SK-N-SH treated with all-trans-retinoic acid at 6 μM for 48 hours (cell line): ENCODE data around the gene CAB39L.

Experiments
- ATAC-seq: fragments of 200-7000 bp; cut with Tn5 transposase; 3 replicates; pipeline ENCODE4 v1.9.1; 2020; ENCODE audit warnings: mild to moderate bottlenecking, moderate library complexity
- ARNTL ChIP-seq: fragments of 450-650 bp; formaldehyde crosslinking; IDR thresholded peaks from 2 replicates; pipeline ENCODE4 v1.5.0; 2020; ENCODE audit warnings: low read depth, mild to moderate bottlenecking, moderate library complexity, borderline replicate concordance
- BACH2 ChIP-seq: fragments of 250-450 bp; sonication (Bioruptor Pico); IDR thresholded peaks from 2 replicates; pipeline ENCODE4 v1.9.0; 2021; ENCODE audit warnings: mild to moderate bottlenecking, borderline replicate concordance
- CSDC2 ChIP-seq: fragments of 250-450 bp; sonication (Bioruptor Pico); IDR thresholded peaks from 2 replicates; pipeline ENCODE4 v1.5.0; 2020; ENCODE audit warnings: mild to moderate bottlenecking, moderate library complexity
- ESRRG ChIP-seq: fragments of 250-450 bp; sonication (Bioruptor Pico); IDR thresholded peaks from 2 replicates; pipeline ENCODE4 v1.6.1; 2021; ENCODE audit warnings: mild to moderate bottlenecking
- GLIS3 ChIP-seq: fragments of 250-450 bp; sonication (Bioruptor Pico); IDR thresholded peaks from 2 replicates; pipeline ENCODE4 v1.5.0; 2020; ENCODE audit warnings: mild to moderate bottlenecking, moderate library complexity
- ISL1 ChIP-seq: fragments of 250-450 bp; sonication (Bioruptor Pico); IDR thresholded peaks from 2 replicates; pipeline ENCODE4 v2.1.2; 2022; ENCODE audit warnings: mild to moderate bottlenecking, moderate library complexity
- OSR1 ChIP-seq: fragments of 250-450 bp; sonication (Bioruptor Pico); IDR thresholded peaks from 2 replicates; pipeline ENCODE4 v1.8.0; 2022; ENCODE audit warnings: moderate library complexity, mild to moderate bottlenecking, inconsistent platforms
- PPARA ChIP-seq: fragments of 250-450 bp; sonication (Bioruptor Pico); IDR thresholded peaks from 2 replicates; pipeline ENCODE4 v1.5.0; 2020; ENCODE audit warnings: mild to moderate bottlenecking, borderline replicate concordance
- RARB ChIP-seq: fragments of 250-450 bp; sonication (Bioruptor Pico); IDR thresholded peaks from 2 replicates; pipeline ENCODE4 v1.8.0; 2021; ENCODE audit warnings: mild to moderate bottlenecking, moderate library complexity
- SNAI2 ChIP-seq: fragments of 250-450 bp; sonication (Bioruptor Pico); IDR thresholded peaks from 2 replicates; pipeline ENCODE4 v1.5.0; 2020; ENCODE audit warnings: mild to moderate bottlenecking, moderate library complexity
- TCF4 ChIP-seq: fragments of 250-450 bp; sonication (Bioruptor Pico); IDR thresholded peaks from 2 replicates; pipeline ENCODE4 v1.8.0; 2021; ENCODE audit warnings: mild to moderate bottlenecking, moderate library complexity, borderline replicate concordance
- TOX ChIP-seq: fragments of 250-450 bp; sonication (Bioruptor Pico); IDR thresholded peaks from 2 replicates; pipeline ENCODE4 v1.8.0; 2021; ENCODE audit warnings: mild to moderate bottlenecking, moderate library complexity, borderline replicate concordance
- ZC3H10 ChIP-seq: fragments of 250-450 bp; sonication (Bioruptor Pico); IDR thresholded peaks from 2 replicates; pipeline ENCODE4 v1.5.1; 2021; ENCODE audit warnings: mild to moderate bottlenecking, moderate library complexity
- ZFP3 ChIP-seq: fragments of 250-450 bp; sonication (Bioruptor Pico); IDR thresholded peaks from 2 replicates; pipeline ENCODE4 v1.5.0; 2020; ENCODE audit warnings: mild to moderate bottlenecking, moderate library complexity
- ZFP30 ChIP-seq: fragments of 450-650 bp; formaldehyde crosslinking; IDR thresholded peaks from 2 replicates; pipeline ENCODE4 v1.5.0; 2022; ENCODE audit warnings: mild to moderate bottlenecking, moderate library complexity
- ZNF565 ChIP-seq: fragments of 450-650 bp; formaldehyde crosslinking; conservative IDR thresholded peaks from 2 replicates; pipeline ENCODE4 v1.5.0; 2020; ENCODE audit warnings: low read depth, mild to moderate bottlenecking, moderate library complexity
- ZNF70 ChIP-seq: fragments of 450-650 bp; formaldehyde crosslinking; IDR thresholded peaks from 2 replicates; pipeline ENCODE4 v1.5.0; 2020; ENCODE audit warnings: mild to moderate bottlenecking, moderate library complexity
- ZNF8 ChIP-seq: fragments of 450-650 bp; formaldehyde crosslinking; IDR thresholded peaks from 2 replicates; pipeline ENCODE4 v1.5.0; 2020; ENCODE audit warnings: mild to moderate bottlenecking, moderate library complexity
- TF ChIP-seq, protein P1 (sequence below): fragments of 250-450 bp; sonication (Bioruptor Pico); IDR thresholded peaks from 2 replicates; pipeline ENCODE4 v1.5.0; 2020; ENCODE audit warnings: mild to moderate bottlenecking, moderate library complexity
- TF ChIP-seq, protein P2 (sequence below): fragments of 250-450 bp; sonication (Bioruptor Pico); IDR thresholded peaks from 2 replicates; pipeline ENCODE4 v1.8.0; 2021; ENCODE audit warnings: low read depth, mild to moderate bottlenecking, moderate library complexity, borderline replicate concordance
- TF ChIP-seq, protein P3 (sequence below): fragments of 250-450 bp; sonication (Bioruptor Pico); IDR thresholded peaks from 2 replicates; pipeline ENCODE4 v1.8.0; 2020; ENCODE audit warnings: mild to moderate bottlenecking, moderate library complexity, borderline replicate concordance
- TF ChIP-seq, protein P4 (sequence below): fragments of 250-450 bp; sonication (Bioruptor Pico); IDR thresholded peaks from 2 replicates; pipeline ENCODE4 v1.5.1; 2020; ENCODE audit warnings: low read depth, mild to moderate bottlenecking, moderate library complexity
- TF ChIP-seq, protein P5 (sequence below): fragments of 250-450 bp; sonication (Bioruptor Pico); IDR thresholded peaks from 2 replicates; pipeline ENCODE4 v1.5.1; 2021; ENCODE audit warnings: mild to moderate bottlenecking, moderate library complexity

Gene CAB39L

DNA sequence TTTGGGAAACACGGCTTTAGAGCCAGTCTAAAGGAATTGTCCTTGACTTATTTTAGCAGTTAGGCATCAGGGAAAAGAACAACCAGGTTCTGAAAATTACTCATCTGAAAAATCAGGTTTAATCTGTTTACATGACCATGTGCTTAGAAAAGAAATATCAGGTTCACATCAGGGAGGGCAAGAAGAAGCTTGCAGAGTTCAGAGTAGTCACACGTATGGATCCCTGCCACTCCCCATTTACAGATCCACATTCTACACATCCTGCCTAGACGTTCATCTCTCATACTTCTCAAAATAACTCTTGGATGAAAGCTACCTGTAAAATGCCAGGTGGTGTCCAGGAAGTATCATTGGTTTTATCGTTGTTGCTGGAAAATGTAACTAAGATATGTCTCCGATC is 37.9 kb upstream of the CAB39L start:
- TF ChIP-seq ZFP30 (CRISPR knock-in tag) (no peak), OSR1 (CRISPR knock-in tag) (no peak), ESRRG (CRISPR knock-in tag) (no peak), RARB (CRISPR knock-in tag) (no peak), ISL1 (no peak), ARNTL (no peak), GLIS3 (no peak), ZNF8 (CRISPR knock-in tag) (no peak), TCF4 (CRISPR knock-in tag) (no peak), PPARA (CRISPR knock-in tag) (no peak), BACH2 (CRISPR knock-in tag) (no peak), ZC3H10 (CRISPR knock-in tag) (no peak)
- TF ChIP-seq, protein P1, sequence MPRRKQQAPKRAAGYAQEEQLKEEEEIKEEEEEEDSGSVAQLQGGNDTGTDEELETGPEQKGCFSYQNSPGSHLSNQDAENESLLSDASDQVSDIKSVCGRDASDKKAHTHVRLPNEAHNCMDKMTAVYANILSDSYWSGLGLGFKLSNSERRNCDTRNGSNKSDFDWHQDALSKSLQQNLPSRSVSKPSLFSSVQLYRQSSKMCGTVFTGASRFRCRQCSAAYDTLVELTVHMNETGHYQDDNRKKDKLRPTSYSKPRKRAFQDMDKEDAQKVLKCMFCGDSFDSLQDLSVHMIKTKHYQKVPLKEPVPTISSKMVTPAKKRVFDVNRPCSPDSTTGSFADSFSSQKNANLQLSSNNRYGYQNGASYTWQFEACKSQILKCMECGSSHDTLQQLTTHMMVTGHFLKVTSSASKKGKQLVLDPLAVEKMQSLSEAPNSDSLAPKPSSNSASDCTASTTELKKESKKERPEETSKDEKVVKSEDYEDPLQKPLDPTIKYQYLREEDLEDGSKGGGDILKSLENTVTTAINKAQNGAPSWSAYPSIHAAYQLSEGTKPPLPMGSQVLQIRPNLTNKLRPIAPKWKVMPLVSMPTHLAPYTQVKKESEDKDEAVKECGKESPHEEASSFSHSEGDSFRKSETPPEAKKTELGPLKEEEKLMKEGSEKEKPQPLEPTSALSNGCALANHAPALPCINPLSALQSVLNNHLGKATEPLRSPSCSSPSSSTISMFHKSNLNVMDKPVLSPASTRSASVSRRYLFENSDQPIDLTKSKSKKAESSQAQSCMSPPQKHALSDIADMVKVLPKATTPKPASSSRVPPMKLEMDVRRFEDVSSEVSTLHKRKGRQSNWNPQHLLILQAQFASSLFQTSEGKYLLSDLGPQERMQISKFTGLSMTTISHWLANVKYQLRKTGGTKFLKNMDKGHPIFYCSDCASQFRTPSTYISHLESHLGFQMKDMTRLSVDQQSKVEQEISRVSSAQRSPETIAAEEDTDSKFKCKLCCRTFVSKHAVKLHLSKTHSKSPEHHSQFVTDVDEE (CRISPR knock-in tag), result no peak
- TF ChIP-seq, protein P2, sequence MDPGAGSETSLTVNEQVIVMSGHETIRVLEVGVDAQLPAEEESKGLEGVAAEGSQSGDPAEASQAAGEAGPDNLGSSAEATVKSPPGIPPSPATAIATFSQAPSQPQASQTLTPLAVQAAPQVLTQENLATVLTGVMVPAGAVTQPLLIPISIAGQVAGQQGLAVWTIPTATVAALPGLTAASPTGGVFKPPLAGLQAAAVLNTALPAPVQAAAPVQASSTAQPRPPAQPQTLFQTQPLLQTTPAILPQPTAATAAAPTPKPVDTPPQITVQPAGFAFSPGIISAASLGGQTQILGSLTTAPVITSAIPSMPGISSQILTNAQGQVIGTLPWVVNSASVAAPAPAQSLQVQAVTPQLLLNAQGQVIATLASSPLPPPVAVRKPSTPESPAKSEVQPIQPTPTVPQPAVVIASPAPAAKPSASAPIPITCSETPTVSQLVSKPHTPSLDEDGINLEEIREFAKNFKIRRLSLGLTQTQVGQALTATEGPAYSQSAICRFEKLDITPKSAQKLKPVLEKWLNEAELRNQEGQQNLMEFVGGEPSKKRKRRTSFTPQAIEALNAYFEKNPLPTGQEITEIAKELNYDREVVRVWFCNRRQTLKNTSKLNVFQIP (CRISPR knock-in tag), result no peak
- TF ChIP-seq, protein P3, sequence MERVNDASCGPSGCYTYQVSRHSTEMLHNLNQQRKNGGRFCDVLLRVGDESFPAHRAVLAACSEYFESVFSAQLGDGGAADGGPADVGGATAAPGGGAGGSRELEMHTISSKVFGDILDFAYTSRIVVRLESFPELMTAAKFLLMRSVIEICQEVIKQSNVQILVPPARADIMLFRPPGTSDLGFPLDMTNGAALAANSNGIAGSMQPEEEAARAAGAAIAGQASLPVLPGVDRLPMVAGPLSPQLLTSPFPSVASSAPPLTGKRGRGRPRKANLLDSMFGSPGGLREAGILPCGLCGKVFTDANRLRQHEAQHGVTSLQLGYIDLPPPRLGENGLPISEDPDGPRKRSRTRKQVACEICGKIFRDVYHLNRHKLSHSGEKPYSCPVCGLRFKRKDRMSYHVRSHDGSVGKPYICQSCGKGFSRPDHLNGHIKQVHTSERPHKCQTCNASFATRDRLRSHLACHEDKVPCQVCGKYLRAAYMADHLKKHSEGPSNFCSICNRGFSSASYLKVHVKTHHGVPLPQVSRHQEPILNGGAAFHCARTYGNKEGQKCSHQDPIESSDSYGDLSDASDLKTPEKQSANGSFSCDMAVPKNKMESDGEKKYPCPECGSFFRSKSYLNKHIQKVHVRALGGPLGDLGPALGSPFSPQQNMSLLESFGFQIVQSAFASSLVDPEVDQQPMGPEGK, result no peak
- ATAC-seq, result no peak

DNA sequence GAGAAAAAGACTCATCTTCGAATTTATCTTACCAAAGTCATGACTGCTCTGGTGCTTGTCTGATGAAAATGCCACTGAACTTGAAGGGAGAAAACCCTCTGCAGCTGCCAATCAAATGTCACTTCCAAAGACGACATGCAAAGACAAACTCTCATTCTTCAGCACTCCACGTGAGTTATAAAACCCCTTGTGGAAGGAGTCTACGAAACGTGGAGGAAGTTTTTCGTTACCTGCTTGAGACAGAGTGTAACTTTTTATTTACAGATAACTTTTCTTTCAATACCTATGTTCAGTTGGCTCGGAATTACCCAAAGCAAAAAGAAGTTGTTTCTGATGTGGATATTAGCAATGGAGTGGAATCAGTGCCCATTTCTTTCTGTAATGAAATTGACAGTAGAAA is 32.7 kb upstream of the CAB39L start:
- no peak for ATAC-seq
- TF ChIP-seq ARNTL (no peak), ZFP30 (CRISPR knock-in tag) (no peak), PPARA (CRISPR knock-in tag) (no peak), BACH2 (CRISPR knock-in tag) (no peak), RARB (CRISPR knock-in tag) (no peak), OSR1 (CRISPR knock-in tag) (no peak), ZFP3 (CRISPR knock-in tag) (no peak)
- TF ChIP-seq, protein P4, sequence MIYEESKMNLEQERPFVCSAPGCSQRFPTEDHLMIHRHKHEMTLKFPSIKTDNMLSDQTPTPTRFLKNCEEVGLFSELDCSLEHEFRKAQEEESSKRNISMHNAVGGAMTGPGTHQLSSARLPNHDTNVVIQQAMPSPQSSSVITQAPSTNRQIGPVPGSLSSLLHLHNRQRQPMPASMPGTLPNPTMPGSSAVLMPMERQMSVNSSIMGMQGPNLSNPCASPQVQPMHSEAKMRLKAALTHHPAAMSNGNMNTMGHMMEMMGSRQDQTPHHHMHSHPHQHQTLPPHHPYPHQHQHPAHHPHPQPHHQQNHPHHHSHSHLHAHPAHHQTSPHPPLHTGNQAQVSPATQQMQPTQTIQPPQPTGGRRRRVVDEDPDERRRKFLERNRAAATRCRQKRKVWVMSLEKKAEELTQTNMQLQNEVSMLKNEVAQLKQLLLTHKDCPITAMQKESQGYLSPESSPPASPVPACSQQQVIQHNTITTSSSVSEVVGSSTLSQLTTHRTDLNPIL (CRISPR knock-in tag), result no peak
- TF ChIP-seq, protein P2 (CRISPR knock-in tag), result no peak

DNA sequence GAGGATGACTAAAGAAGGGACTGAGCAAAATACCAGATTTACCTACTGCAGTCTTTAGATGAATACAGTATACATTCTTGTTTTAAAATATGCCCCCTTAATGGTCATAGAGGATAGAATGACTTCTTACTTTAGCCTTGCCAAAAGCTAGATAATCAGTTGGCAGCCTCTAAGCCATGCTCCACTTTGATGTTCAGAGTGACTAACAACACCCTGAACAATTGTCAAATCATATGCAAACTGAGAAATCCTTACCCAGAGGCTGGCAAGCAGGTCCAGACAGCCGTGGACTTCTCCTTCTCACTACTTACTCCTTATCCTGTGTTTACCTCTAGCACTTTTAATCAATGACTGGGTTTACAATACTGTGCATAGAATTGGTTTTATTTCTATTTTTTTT is 28.3 kb upstream of the CAB39L start:
- ATAC-seq, result no peak
- TF ChIP-seq TOX (CRISPR knock-in tag), result no peak
- no peak for TF ChIP-seq BACH2 (CRISPR knock-in tag)
- no peak for TF ChIP-seq ZFP3 (CRISPR knock-in tag)
- TF ChIP-seq RARB (CRISPR knock-in tag), result no peak
- no peak for TF ChIP-seq PPARA (CRISPR knock-in tag)
- no peak for TF ChIP-seq ARNTL
- TF ChIP-seq, protein P5, sequence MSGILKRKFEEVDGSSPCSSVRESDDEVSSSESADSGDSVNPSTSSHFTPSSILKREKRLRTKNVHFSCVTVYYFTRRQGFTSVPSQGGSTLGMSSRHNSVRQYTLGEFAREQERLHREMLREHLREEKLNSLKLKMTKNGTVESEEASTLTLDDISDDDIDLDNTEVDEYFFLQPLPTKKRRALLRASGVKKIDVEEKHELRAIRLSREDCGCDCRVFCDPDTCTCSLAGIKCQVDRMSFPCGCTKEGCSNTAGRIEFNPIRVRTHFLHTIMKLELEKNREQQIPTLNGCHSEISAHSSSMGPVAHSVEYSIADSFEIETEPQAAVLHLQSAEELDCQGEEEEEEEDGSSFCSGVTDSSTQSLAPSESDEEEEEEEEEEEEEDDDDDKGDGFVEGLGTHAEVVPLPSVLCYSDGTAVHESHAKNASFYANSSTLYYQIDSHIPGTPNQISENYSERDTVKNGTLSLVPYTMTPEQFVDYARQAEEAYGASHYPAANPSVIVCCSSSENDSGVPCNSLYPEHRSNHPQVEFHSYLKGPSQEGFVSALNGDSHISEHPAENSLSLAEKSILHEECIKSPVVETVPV (CRISPR knock-in tag), result no peak
- TF ChIP-seq SNAI2 (CRISPR knock-in tag), result no peak
- no peak for TF ChIP-seq ESRRG (CRISPR knock-in tag)
- TF ChIP-seq CSDC2 (CRISPR knock-in tag), result no peak
- TF ChIP-seq ISL1, result no peak
- TF ChIP-seq, protein P4 (CRISPR knock-in tag), result no peak
- no peak for TF ChIP-seq ZNF70
- no peak for TF ChIP-seq ZFP30 (CRISPR knock-in tag)
- no peak for TF ChIP-seq TCF4 (CRISPR knock-in tag)
- TF ChIP-seq ZNF565 (CRISPR knock-in tag), result no peak
- TF ChIP-seq OSR1 (CRISPR knock-in tag), result no peak
